ENCODE results near the gene PLSCR4. TPM values are rescaled to one million over a fixed set of nuclear protein-coding genes. Genes with fewer than 3 reads are reported as not detected.
A peak's percentile ranks its signal among the peaks of the same experiment; 100 is the strongest.

Gene PLSCR4
- total and polyA plus RNA-seq, 2 of the 8 experiments (the other 6 are each of a cell fraction or from before 2014, with no cell fraction given), result 1.8 to 2.9 TPM

DNA sequence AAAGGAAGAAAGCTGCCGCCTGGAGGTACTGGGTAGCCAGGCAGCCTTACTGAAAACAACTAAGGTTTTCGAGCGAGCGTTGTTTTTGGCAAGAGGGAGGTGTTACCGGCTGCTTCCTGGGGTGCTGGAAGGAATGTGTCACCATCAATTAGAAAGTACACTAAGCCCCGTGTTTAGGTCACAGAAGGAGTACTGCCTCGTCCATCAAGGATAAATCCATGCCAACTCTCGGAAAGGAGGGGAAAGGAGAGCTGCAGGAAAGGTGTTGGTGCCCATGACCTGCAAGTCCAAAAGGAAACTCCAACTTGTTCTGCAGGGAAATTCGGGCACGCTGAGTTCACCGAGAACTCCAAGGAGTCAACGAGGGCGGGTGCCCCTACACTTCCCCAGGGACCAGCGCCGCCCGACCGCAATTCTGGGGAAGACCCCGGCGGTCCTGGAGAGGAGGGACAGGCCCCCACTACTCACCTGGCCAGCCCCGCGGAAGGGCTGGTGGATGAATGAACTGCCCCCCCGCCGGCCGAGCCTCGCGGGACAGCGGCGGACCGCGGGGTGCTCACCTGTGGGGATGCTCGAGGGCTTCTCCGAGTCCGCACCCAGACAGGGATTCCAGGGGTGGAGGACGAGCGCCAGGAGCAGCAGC, 90.5 kb downstream of the PLSCR4 start (continued):
- TF ChIP-seq TBP (IDR thresholded peaks at IDR 0.05; ENCODE audit: low read depth, low read length) (no peak), POLR2AphosphoS5 (IDR thresholded peaks at IDR 0.05; ENCODE audit: low read depth, low read length) (peak; percentile 55), HDAC2 (IDR thresholded peaks at IDR 0.05; ENCODE audit: borderline replicate concordance in 1 of 2, low read depth in 2 of 2, low read length in 2 of 2) (no peak), CHD2 (IDR thresholded peaks at IDR 0.05; ENCODE audit: low read length) (no peak), BCL11A (IDR thresholded peaks at IDR 0.05; ENCODE audit: low read depth in 2 of 2, low read length in 2 of 2) (no peak), CBX8 (IDR thresholded peaks at IDR 0.05; ENCODE audit: borderline replicate concordance, low read depth, low read length) (no peak), NRF1 (IDR thresholded peaks at IDR 0.05; ENCODE audit: low read depth, low read length) (no peak), KDM4A (IDR thresholded peaks at IDR 0.05; ENCODE audit: low read depth, low read length, severe bottlenecking) (no peak), BRCA1 (IDR thresholded peaks at IDR 0.05; ENCODE audit: low read depth, low read length) (no peak), PHF8 (conservative IDR thresholded peaks at IDR 0.05; ENCODE audit: low read depth, low read length) (peak; percentile 75), SRF (IDR thresholded peaks at IDR 0.05; ENCODE audit: low read depth, low read length) (no peak), CHD1 (IDR thresholded peaks at IDR 0.05; ENCODE audit: low read depth, low read length) (no peak), GABPA (IDR thresholded peaks at IDR 0.05; ENCODE audit: borderline replicate concordance, insufficient read depth, low read length) (no peak), JUN (IDR thresholded peaks at IDR 0.05; ENCODE audit: low read depth, low read length) (no peak), GTF2F1 (IDR thresholded peaks at IDR 0.05; ENCODE audit: borderline replicate concordance, low read depth, low read length) (no peak), TAF1 (IDR thresholded peaks at IDR 0.05; ENCODE audit: low read depth, low read length) (peak; percentile 63; the same call in 1 of the 2 replicates)
- TF ChIP-seq, protein P1, sequence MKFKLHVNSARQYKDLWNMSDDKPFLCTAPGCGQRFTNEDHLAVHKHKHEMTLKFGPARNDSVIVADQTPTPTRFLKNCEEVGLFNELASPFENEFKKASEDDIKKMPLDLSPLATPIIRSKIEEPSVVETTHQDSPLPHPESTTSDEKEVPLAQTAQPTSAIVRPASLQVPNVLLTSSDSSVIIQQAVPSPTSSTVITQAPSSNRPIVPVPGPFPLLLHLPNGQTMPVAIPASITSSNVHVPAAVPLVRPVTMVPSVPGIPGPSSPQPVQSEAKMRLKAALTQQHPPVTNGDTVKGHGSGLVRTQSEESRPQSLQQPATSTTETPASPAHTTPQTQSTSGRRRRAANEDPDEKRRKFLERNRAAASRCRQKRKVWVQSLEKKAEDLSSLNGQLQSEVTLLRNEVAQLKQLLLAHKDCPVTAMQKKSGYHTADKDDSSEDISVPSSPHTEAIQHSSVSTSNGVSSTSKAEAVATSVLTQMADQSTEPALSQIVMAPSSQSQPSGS (IDR thresholded peaks at IDR 0.05; ENCODE audit: low read length), result no peak
